GM19351 (cell line): ENCODE data around the gene SLC39A11.
"Not testable (repeated sequence)": the region's sequence is repeated elsewhere in the genome, so short reads cannot be mapped to it uniquely, and the experiment has no call there.

Experiments used
- ATAC-seq: cut with Tn5 transposase; IDR thresholded peaks from one replicate; pipeline ENCODE4 v1.9.1; 2021; ENCODE audit warnings: mild to moderate bottlenecking, moderate library complexity; ENCODE audit not compliant: unreplicated experiment

Gene SLC39A11

GRCh38 chr17:72726936-72727335, 365.6 kb downstream of the SLC39A11 start:
- ATAC-seq: peak; percentile 95

GRCh38 chr17:72725433-72726068, 366.9 kb downstream of the SLC39A11 start:
- ATAC-seq: peak; percentile 43

GRCh38 chr17:72724267-72724666, 368.2 kb downstream of the SLC39A11 start:
- ATAC-seq: no peak

GRCh38 chr17:72723711-72724110, 368.8 kb downstream of the SLC39A11 start:
- ATAC-seq: no peak

GRCh38 chr17:72720494-72720825, 372.0 kb downstream of the SLC39A11 start:
- no peak for ATAC-seq

- no peak for ATAC-seq
Measured at GRCh38 chr17:72719578-72720493, 372.7 kb downstream of the SLC39A11 start.

- ATAC-seq: no peak
Measured at GRCh38 chr17:72719206-72719577, 373.3 kb downstream of the SLC39A11 start.

GRCh38 chr17:72717676-72718075, 374.8 kb downstream of the SLC39A11 start:
- no peak for ATAC-seq

GRCh38 chr17:72717276-72717675, 375.2 kb downstream of the SLC39A11 start:
- ATAC-seq: no peak

GRCh38 chr17:72715906-72716572, 376.4 kb downstream of the SLC39A11 start:
- ATAC-seq: no peak

GRCh38 chr17:72714357-72714966, 378.0 kb downstream of the SLC39A11 start:
- ATAC-seq: no peak

- ATAC-seq: no peak
Measured at GRCh38 chr17:72713701-72714100, 378.8 kb downstream of the SLC39A11 start.

GRCh38 chr17:72711521-72712310, 380.8 kb downstream of the SLC39A11 start:
- no peak for ATAC-seq

GRCh38 chr17:72710834-72711233, 381.7 kb downstream of the SLC39A11 start:
- ATAC-seq: no peak

- ATAC-seq: no peak
Measured at GRCh38 chr17:72710202-72710601, 382.3 kb downstream of the SLC39A11 start.

- not testable (repeated sequence) for ATAC-seq
Measured at GRCh38 chr17:72708682-72709081, 383.8 kb downstream of the SLC39A11 start.

GRCh38 chr17:72707881-72708280, 384.6 kb downstream of the SLC39A11 start:
- ATAC-seq: no peak

GRCh38 chr17:72706396-72706981, 386.0 kb downstream of the SLC39A11 start:
- no peak for ATAC-seq

GRCh38 chr17:72705905-72706395, 386.5 kb downstream of the SLC39A11 start:
- peak; percentile 91 for ATAC-seq

- ATAC-seq: no peak
Measured at GRCh38 chr17:72702998-72703397, 389.5 kb downstream of the SLC39A11 start.
